Forelimb muscle (tissue), 1 donor: ENCODE data around the gene PLXNB3. TPM values are rescaled to one million over a fixed set of nuclear protein-coding genes. Genes with fewer than 3 reads are reported as not detected.
"Not testable (repeated sequence)": the region's sequence is repeated elsewhere in the genome, so short reads cannot be mapped to it uniquely, and the experiment has no call there.

ENCODE experiments used
- DNase-seq: peaks from one replicate; pipeline ENCODE4 v3.0.0-alpha.2; 2013; ENCODE audit warnings: low read depth
- polyA plus RNA-seq: library from polyadenylated mRNA; unstranded; fragments of 120-200 nt; gene quantifications from one replicate; pipeline ENCODE4 v1.2.1, GENCODE V29; 2013; ENCODE audit not compliant: insufficient read length

PLXNB3 gene
- polyA plus RNA-seq, 1 donor, result 2.3 TPM

DNA sequence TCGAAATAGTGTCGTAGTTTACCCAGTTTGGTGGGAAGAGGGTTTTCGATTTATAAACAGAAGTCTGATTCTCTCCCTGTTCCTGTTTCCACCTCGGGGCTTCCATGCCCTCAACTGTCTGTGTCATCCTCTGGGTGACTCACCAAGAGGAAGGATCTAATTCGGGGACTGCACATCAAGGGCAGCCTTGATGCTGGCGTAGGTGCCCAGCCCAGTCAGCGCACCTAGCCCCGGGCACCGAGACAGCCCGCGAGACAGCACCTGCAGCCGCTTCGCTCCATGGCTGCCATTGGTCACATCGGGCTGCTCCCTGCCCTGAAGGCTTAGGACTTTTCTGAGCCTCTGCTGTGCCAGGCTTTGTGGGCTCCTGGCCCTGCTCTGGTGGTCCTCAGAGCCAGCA, 31.6 kb upstream of the PLXNB3 start:
- DNase-seq, result no peak

DNA sequence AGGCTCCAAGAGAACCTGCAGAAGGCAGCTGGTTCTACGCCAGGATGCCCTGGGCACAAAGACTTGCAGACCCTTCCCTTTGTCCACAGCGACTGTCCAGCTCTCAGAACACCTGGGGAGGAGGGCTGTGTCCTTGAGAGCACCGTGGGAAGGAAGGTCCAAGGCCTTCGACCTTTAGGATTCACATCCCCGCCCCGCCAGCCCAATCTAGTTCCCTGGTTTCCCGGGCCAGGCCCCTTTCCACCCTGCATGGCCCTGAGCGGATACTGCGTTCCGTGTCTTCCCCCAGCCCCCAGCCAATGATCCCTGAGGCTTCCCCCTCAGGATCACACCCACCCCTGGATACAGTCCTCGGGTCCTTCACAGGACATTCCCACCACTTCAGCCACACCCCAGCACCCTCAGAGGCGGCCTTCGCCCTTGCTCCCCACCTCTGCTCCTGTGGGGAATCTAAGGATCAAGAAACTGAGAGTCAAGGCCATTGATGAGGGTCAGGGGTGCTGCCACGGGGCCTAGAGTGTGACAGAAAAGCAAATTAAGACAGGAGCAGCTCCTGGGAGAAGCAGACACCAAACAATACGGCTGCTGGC, 30.3 kb upstream of the PLXNB3 start:
- no peak for DNase-seq

DNA sequence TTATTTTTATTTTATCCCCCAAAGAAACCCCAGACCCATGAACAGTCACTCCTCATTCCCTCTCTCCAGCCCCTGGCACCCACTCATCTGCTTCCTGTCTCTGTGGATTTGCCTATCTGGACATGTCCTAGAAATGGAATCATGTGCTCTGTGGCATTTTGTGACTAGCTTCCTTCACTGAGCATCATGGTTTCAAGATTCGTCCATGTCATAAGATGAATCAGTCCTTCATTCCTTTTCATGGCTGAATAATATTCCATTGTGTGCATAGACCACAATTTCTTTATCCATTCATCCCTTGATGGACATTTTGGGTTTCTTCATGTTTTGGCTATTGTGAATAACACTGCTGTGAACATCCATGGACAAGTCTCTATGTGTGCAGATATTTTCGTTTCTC, 29.2 kb upstream of the PLXNB3 start:
- DNase-seq, result no peak

DNA sequence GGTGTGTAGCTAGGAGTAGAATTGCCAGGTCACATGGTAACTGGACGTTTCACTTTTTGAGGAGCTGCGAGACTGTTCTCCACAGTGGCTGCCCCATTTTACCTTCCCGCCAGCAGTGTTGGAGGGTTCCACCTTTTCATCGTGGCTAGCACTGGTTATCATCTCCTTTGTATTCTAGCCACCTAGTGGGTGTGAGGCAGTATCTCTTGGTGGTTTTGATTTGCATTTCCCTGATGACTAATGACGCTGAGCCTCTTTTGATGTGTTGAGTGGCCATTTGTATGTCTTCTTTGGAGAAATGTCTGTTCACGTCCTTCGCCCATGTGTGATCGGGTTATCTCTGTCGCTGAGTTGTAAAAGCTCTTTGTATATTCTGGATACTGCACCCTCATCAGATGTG, 28.8 kb upstream of the PLXNB3 start:
- DNase-seq, result no peak

DNA sequence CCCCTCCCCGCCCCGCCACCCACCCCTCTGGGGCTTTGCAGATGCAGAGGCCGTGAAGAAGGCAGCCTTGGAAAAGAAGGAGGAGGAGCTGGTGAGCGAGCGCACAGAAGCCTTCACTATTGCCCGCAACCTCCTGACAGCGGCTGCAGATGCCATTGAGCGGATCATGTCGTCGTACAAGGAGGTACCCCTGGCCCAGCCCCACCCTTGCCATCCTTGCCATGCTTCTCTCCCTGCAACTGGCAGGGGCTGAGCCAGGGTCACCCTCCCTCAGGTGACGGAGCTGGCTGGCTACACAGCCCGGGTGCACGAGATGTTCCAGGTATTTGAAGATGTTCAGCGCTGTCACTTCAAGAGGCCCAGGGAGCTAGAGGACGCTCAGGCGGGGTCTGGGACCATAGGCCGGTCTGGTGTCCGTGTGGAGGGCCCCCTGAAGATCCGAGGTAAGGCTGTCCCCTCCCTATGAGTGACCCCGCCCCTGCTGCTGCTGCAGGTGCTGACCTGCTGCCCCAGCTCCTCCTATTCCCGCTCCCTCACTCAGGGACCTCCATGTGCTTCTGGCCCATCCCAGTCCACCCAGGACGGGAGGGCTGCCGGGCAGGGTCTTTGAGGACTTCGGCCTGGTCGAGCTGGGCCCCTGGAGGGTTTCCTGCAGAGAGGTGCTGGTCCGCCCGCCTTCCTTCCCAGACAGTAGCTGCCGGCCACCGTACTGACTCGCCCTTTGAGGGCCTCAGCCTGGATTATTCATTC, 27.8 kb upstream of the PLXNB3 start:
- DNase-seq, result no peak

DNA sequence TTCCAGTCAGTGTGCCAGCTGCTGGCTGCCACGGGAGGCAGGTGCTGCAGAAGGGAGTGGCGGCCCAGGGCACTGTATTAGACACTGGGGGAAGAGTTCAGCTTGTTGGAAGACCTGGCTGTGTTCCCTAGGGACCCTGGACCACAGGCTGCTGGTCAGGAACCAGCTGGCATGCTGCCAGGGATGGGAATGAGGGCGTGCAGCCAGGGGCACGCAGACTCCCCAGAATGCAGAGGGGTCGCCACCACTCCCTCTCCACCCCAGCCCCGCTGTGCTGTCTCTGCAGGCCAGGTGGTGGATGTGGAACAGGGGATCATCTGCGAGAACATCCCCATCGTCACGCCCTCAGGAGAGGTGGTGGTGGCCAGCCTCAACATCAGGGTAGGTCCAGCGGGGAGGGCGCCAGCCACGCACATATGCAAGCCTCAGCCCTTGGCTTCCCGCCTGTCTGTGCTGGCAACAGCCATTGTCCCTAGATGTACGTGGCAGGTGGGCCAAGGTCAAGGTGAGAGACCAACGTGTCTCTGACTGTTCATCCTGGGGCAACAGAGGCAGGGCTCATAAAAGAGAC, 27.1 kb upstream of the PLXNB3 start:
- no peak for DNase-seq

DNA sequence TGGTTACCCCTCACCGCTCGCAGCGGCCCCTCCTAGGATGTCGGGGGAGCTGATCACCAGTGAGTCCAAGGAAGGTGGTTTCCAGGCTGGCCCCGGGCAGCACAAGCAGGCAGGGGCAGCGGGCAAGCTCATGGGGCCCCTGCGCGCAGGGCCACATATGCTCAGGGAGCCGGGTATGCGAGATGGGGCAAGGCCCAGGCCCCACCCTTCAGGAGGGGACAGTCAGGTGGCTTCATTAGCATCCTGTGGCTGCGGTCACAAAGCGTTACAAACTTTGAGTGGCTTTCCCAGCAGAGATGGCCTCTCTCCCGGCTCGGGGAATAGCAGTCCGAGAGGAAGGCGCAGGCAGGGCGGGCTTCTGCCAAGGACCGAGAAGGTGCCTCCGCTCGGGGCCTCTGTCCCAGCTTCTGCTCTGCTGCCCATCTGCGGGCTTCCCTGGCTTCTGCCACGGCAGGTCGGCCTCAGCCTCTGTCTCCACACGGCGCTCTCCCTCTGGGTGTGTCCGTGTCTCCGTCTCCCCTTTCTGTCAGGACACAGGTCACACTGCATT, 25.9 kb upstream of the PLXNB3 start:
- no peak for DNase-seq

DNA sequence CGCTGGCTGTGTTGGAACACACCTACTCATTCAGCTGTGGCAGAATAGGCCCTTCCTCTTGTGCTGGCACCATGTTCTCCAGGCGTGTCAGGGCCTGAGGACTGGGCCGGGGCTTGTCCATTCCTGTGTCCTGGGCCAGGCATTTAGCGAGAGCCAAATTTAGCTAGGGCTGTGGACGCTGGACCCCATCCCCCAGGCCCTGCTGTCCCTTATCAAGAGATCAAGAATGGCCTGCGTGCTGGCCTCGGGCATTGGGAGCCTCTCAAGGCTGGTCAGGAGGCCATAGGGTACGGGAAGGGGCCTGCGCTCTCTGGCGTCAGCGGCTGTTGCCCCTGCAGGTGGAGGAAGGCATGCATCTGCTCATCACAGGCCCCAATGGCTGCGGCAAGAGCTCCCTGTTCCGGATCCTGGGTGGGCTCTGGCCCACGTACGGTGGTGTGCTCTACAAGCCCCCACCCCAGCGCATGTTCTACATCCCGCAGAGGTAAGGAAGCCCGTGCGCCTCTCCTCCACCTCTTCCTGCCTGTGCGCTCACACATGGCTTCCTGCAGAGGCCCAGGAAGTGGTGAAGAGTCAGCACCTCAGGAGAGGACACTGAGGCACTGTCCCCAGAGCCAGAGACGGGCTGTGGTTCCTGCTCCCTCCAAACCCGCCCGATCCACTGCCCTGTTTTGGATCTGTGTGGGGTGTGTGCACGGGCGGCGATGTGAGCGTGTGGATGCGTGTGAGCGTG, 24.1 kb upstream of the PLXNB3 start:
- no peak for DNase-seq

DNA sequence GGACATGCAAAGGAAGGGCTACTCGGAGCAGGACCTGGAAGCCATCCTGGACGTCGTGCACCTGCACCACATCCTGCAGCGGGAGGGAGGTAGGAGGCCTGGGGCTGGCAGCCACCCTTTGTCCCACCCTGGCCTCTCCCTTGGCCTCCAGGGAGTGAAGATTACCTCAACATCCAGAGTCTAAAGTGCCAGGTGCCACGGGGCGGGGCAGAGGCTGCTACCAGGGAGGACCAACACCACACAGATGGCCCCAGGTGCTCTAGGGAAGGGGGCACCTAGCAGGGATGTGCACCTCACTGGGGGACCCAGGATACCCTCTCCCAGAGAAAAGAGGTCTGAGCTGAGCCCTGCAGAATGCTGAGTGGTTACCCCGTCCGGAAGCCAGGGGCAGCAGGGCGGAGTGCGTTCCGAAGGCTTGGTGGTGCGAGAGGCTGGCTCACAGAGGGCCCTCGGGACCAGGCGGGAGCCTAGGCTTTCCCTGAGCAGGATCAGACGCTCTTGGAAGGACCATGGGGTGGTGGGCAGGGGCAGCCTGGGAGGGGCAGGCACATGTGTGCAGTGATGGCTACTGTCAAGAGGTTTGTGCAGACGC, 23.3 kb upstream of the PLXNB3 start:
- DNase-seq, result no peak

DNA sequence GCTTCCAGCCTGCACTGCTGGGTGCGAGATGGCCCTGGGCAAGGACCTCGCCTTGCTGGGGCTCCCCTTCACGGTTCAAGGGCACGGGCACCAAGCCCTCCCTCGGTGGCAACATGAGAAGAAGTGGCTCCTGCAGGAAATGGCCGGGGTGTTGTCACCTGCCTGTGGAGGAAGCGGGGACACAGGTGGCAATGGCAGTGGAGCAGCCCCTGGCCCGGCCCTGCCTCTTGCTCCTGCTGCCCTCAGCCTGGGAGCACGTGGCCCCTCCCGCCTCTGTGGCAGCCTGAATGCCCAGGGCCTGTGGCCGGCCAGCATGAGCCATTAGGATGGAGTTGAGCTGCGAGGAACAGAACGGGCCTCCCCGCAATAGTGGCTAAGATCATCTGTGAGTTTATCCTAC, 22.6 kb upstream of the PLXNB3 start:
- no peak for DNase-seq

DNA sequence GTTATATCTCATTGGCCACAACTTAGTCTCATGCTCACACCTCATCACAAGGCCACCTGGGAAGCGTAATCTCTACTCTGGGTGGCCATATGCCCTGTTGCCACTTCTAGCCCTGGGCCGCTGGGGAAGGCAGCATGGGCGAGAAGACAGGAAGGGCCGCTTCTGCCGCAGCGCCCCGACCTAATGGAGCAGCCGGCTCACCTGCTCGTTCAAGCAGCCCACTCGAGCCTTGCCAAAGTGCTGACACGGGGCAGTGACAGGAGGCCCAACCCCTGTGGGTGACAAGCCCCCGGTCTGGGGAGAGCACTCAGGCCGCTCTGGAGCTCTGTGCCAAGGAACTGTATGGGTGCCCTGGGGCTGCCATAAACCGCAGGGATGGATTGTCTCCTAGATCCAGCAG, 21.9 kb upstream of the PLXNB3 start:
- not testable (repeated sequence) for DNase-seq

DNA sequence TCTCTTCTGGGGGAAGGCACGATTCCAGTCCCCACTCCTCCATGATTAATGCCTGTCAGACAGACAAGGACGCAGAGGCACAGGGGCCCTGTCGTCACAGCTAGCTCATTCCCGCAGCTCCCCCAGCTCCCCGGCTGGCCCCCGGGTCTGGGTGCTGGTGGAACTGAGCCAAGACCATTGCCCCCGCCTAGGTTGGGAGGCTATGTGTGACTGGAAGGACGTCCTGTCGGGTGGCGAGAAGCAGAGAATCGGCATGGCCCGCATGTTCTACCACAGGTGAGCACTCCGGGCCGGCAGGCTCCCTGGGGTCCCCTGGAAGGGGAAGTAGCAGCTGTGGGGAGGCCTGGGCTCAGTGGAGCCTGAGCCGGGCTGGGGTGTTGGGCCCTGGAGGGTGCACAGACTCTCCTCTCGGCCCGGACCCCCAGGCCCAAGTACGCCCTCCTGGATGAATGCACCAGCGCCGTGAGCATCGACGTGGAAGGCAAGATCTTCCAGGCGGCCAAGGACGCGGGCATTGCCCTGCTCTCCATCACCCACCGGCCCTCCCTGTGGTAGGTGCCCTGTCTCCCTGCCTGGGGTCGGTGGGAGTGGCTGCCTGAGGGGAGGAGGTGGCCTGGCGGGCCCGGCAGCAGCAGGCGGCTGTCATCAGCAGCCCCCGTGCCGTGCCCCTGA, 21.1 kb upstream of the PLXNB3 start:
- not testable (repeated sequence) for DNase-seq

DNA sequence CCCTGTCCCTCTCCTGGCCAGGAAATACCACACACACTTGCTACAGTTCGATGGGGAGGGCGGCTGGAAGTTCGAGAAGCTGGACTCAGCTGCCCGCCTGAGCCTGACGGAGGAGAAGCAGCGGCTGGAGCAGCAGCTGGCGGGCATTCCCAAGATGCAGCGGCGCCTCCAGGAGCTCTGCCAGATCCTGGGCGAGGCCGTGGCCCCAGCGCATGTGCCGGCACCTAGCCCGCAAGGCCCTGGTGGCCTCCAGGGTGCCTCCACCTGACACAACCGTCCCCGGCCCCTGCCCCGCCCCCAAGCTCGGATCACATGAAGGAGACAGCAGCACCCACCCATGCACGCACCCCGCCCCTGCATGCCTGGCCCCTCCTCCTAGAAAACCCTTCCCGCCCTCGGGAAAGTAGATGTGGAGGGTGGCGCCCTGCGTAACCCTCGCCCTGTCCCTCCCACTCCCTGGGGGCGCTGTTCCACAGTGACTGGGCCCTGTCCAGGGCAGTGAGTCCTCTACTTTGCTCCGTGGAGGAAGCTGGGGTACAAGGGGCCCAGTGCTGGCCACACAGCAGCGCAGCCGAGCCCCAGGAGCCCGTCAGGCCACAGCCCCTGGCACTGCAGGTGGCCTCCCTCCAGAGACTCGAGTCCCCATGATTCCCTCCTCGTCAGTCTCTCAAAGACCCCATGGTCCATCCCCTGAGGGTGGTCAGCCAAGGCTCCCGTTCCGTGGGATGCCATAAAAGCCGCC, 20.4 kb upstream of the PLXNB3 start:
- DNase-seq, result not testable (repeated sequence)

DNA sequence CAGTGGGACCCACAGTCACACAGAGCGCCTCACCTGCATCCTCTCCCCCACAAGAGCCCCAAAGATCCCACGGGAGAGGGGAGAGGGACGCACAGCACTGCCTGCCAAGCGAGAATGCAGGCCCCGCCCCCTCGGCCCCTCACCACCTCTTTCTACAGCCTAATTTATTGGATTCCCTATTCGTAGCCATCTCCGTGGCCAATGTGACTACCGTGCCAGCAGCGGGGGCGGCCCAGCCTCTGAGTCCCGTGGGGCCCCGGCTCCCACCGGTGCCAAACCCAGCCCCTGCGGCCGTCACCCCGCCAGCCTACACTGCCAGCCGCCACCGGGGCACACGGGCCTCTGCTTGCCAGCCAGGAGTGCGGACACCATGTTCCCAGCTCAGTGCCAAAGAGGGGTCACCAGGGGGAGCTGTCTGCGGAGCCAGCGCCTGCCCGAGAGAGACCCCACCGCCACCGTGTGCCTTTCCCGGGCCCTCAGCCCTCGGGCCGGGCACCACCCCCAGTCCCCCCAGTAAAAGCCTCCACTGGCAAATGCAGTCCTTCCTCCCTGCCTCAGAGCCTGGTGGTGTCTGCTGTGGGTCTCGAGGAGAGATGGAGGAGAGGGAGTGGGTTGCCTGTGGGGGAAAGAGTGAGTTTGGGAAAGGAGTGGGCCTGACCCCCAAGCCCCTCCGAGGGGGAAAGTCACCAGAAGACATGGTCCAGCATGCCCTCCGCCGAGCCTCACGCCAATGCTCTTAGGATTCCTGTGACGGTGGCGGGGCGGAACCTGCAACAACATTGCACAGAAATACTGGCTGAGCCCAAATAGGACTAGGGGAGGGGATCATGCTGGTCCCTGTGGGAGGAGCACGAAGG, 19.6 kb upstream of the PLXNB3 start:
- no peak for DNase-seq

DNA sequence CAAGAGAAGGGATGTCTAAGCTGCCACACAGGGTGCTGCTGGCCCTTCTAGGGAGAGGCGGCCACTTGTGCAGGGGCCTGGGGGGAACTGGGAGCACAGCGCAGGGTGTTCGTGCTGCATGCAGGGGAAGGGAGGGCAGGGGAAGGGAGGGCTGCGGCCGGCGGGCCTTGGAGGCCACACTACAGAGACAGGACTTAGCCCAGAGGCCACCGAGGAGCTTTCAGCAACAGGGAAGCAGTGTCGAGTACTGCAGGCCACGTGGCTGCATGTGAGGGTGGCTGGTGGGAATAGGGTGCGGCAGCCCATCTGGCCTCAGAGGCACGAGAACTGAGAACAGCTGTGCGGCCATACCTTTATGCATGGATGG, 19.0 kb upstream of the PLXNB3 start:
- DNase-seq, result not testable (repeated sequence)

DNA sequence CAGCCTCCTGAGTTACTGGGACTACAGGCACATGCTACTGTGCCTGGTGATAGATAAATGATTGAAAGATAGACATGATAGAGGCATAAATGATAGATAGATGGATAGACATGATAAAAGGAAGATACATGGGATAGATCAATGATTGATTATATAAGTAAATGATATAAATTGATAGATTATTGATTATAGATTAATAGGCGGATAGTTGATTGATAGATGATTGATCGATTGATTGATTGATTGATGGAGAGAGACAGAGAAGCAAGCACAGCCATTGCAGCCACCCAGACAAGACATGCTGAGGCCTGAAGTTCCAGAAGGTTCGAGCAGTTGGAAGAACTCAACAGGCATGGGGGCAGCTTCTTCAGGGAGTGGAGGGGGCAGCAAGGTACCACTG, 17.7 kb upstream of the PLXNB3 start:
- no peak for DNase-seq

DNA sequence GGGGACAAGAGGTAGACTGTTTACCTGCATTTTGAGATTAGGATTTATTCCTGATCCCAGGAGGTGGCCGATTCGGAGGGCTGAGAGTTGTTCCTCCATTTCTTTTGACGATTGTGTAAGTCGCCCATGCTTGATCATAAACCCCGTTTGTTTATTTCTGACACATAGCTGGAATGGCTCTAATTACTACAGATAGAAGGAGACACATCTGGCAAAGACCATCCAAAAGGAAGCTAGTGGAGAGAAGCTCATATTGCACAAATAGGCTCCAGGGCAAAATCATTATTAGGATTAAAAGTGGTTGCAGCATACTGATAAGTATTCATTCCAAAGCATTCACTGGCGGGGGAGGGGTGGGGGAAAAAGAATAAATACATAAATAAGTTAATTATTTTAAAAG, 17.1 kb upstream of the PLXNB3 start:
- DNase-seq, result not testable (repeated sequence)

DNA sequence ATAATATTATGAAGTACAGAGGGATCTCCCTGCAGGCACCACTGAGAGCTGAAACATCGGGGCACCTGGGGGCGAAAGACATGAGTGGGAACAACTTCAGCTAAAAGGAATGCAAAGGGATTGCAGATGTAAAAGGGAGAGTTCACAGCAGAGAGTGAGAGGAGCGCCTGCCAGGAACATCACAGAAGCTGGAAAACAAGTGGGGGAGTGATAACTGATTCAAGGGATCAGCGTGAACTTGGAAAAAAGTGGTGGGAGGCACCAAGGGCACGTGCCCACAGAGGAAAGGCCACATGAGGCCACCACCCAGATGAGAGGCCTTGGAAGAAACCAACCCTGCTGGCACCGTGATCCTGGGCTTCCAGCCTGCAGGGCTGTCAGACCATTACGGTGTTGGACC, 15.0 kb upstream of the PLXNB3 start:
- not testable (repeated sequence) for DNase-seq

DNA sequence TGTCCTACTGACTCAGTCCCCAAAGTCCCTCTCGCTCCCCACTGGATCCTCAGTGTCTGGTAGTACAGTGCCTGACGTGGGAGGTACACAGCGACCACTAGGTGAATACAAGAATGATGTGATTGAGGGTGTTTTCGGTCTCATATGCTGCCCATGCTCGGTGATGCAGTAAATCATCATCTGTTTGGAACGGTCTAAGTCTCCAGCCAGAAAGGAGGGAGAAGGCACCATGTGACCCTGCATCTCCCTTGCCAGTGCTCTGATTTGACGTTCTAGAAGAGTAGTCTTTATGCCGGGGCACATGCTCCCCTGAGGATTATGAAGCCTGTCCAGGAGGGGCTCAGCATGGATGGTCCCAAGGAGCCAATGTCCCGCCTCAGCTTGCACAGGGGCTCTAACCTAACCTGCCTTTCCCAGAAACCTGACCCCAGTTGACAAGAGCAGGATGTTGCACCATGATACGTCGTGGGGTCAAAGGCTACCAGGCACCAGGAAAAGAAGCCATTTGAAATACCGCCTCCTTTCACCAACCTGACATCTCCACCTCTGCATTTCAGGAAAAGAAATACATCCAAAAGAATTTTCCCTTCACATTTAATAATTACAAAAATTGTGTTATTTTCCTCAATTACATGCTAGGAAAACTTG, 13.8 kb upstream of the PLXNB3 start:
- DNase-seq, result no peak
